HG02763 (cell line): ENCODE measurements around the gene MRC1.

Experiments used
- ATAC-seq: cut with Tn5 transposase; IDR thresholded peaks from one replicate; pipeline ENCODE4 v1.9.1; 2021; ENCODE audit warnings: mild to moderate bottlenecking, moderate library complexity; ENCODE audit not compliant: unreplicated experiment

MRC1 gene

DNA sequence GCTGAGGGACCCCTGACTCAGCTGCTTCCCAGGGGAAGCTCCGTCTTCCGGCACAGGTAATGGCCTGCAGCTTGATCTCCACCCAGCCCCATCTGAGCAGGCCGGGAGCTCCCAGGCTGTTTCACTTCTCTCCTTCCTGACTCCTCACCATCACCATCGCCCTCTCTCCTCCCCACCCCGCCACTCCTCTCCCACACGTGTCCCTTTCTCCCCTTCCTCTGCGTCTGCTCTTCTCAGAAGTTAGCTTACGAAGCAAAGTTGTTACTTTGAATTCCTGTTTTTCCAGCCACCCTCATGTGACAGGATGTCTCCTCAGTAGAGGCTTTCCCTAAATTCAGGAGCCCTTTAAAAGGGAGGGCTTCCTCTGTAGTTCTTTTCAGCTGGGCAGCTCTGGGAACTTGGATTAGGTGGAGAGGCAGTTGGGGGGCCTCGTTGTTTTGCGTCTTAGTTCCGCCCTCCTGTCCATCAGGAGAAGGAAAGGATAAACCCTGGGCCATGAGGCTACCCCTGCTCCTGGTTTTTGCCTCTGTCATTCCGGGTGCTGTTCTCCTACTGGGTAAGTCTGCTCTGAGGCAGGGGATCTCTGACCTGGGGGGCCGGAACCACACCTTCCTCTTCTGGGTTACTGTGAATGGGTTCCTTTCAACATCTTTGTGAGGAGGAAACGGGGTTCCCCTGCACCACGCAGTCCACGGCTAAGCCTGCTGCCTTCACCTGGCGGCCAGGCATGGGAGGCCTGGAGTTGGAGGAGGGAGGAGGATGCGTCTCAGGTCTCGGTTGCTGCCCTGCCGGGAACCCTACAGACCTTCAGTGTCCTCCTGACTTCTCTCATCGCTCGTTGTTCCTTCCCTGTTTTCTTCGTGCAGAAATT lies at the start of gene MRC1:
Gene MRC1 (plus strand): TSS at position 378 of the 871 bp plus-strand sequence. CDS start 118 bp downstream, at position 496.
- no peak for ATAC-seq

DNA sequence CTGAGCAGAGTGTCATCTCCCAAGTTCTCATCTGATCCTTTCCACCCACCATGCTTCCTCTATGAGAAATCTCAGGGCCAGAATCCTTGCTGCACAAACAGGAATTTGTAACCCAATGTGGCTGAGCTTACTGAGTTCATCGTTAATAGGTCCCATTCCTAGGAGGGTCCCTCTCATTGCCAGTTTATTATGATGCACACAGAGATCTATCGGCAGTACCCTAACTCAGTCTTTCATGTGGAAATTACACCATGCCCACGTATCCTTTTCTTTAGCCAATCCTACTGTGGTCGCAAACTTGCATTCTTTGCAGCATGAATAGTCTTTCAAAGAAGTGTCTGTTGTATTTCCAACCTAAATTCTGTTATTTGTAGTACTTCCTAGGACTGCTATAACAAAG lies 45.0 kb upstream of the MRC1 start:
- no peak for ATAC-seq

DNA sequence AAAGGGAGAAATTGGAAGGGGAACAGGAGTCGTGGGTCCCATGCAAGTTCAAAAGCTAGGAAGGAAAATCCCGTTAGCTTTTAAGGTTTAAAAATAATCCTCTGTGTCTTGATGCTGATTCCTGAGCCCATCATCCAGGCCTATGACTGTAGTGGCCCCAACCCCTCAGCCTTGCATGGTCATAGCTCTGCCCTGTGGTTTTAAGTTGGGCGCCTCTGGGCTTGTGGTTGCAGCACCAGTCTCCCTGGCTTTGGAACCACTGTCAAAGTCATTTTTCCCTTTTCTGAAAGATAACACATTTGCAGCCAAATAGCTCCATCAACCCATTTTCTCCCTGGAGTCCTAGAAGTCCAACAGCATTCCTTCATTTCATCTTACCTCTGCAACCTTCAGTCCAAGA lies 43.5 kb upstream of the MRC1 start:
- no peak for ATAC-seq

DNA sequence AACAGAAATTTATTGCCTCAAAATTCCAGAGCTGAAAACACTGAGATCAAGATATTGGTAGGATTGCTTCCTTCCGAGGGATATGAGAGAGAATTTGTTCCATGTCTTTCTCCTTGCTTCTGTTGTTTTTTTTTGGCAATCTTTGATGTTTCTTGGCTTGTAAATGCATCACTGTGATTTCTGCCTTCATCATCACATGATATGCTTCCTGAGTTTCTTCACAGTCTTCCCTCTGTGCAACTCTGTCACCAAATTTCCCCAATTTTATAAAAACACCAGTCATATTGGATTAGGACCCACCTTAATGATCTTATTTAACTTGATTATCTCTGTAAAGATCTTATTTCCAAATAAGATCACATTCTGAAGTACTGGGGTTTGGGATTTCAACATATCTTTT lies 42.4 kb upstream of the MRC1 start:
- no peak for ATAC-seq

DNA sequence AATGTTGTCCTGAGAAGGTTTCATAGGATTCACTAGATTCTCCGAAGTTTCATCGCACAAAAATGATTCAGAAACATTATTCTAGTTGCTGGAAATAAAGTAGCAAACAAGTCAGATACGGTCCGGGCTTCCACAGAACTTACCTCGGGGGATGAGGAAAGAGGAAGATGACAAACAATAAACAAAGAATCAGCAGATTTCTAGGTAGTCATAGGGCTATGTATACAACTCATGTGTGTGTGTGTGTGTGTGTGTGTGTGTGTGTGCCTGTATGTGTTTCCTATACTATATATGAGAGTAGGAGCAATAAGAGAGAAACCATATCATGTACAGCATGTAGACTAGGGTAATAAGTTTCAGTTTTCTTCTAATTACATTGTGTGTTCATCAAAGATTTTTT lies 40.7 kb upstream of the MRC1 start:
- ATAC-seq, result no peak

DNA sequence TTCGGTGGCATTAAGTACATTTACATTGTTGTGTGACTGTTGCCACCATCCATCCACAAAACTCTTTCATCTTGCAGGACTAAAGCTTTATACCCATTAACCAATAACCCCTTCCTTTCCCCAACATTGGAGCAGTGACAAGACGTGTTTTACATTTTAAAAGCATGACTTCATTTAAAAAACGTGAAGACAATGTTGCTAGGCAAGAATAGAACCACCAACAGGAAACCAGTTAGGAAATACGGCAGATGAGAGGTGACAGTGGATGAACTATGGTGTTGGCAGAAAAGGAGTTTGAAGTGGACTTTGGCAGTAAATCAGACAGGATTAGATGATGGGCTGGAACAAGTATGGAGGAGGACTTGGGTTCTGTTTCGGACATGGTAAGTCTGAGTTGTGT lies 40.2 kb upstream of the MRC1 start:
- no peak for ATAC-seq

DNA sequence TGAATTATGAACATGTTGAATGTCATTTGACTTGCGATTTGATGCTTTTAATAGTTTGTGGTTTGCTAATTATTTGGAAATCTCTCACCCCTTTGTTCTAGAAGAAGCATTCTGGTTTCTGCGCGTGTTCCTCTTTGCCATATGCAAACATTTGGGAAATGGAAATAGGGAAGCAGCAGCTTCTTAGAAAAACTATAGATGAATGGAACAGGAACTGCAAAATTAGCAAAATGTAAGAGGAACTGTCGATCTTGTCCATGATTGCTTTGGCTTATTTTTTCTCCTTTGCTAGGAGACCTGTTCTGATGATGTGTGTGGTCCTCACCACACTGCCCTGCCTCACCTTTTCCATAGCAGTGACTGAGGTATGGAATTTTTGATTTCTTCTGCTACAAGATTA lies 38.1 kb upstream of the MRC1 start:
- no peak for ATAC-seq

DNA sequence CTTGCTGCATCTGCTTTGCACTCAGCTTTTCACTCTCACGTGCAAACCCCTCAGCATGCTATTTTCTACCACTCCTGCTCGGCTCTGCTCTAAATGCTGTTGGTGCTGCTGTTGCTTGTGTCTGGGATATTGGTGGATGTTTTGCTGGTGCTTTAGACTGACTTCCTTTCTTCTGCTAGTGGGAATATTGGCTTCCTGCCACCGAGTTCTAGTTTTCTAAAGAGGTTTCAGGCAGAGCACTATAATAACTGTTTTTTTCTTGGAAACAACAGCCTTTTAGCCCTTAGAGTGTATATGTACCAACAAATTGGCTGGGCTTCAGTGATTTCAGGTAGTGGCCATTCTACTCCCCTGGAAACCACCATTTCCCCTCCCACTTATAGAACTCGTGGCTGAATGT lies 29.4 kb upstream of the MRC1 start:
- ATAC-seq, result no peak

DNA sequence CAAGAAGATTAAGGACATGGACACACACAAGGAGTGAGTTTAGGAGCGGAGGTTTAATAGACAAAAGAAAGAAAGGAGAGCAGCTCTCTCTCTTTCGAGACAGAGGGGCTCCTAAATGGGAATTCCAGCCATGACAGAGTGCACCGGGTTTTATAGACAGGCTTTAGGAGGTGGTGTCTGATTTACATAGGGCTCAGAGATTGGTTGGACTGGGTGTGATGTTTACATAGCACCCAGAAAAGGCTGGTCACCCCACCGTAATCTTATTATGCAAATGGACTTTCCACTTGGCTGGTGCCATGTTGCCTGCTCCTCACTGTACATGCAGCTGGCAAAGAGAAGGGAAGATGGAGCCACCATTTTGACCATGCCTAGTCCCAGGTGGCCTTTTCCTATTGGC lies 28.4 kb upstream of the MRC1 start:
- ATAC-seq, result no peak

DNA sequence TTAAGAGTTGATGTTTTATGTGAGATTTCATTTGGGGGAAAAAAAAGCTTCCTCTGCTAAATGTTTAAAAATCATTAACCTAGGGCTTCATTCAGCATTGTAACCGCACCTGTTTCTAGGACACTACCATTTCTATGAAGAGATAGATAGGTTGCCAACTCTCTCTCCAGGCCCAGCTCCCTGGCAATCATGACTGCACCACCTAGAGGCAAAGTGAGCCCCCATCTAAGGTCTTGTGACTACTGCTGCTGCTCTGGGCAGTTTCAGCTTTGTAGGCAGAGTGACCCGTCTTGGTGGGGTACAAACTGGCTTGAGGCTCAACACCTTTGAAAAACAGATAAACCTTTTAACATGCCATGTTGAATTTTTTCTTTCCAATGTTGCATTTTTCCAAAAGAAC lies 27.3 kb upstream of the MRC1 start:
- no peak for ATAC-seq

DNA sequence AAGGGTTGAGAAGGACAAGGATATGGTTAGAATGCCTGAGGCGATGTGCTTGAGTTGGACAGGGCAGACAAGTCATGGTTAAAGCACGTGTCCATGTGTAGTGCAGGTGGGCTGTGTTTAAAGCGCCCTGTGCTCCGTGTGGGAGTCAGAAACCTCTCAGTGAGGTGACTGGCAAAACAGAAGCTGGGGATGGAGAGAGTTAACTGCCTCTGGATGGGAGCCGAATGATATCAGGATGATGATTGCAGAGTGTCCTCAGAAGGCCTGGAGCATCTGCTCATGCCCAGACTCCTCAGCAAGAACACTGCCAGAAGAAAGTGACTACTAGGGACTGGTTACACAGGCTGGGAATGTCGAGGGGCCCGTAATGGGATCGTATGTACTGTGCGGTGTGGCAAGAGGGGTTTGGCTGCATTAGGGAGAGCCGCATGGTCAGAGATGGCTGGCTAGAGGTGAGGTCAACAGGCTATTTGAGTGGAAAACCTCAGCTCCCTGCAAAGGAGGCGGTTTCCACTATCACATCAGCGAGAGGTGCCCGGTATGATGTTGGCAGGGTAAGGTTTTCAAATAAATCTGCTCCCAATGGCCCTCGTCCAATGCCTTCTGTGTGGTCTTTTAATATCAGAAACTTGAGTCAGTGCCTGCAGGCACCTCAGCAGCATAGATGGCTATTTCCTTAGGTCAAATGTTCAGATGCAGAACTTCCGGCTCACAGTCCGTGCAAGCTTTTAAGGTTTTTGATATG lies 26.1 kb upstream of the MRC1 start:
- ATAC-seq, result no peak

DNA sequence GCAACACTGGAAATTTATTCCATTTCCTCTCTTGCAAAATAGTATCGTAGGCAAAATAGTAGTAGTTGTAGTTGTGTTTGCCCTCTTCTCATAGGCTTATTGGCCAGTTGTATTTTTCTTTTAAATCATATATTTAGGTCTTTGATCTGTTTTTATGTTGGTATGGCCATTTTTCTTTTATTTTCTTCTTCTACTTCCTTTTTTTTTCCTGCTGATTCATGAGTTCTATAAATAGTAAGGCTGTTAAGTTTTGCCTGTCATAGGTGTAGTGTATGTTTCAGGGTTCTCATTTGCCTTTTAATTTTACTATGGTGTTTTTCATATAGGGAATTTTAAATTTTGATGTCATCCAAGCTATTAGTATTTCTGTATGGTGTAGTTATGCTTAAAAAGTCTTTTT lies 25.4 kb upstream of the MRC1 start:
- no peak for ATAC-seq

DNA sequence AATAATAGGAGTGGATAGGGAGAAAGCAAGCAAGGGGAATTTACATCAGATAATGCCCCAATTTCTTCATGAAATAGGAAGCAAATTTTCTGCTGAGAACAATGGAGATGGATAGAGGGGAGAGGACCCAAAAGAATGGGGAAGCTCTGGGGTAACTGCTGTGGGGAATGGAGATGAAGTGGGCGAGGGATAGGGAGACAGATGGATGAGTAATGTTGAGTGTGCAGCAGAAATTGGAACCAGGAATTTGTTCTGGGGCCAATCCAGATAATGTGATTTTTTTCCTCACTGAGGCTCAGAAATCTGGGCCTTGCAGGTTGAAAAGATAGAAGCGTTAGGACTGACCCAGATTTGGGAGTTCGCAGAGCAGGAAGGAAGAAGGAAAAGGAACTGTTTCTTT lies 24.5 kb upstream of the MRC1 start:
- ATAC-seq, result no peak

DNA sequence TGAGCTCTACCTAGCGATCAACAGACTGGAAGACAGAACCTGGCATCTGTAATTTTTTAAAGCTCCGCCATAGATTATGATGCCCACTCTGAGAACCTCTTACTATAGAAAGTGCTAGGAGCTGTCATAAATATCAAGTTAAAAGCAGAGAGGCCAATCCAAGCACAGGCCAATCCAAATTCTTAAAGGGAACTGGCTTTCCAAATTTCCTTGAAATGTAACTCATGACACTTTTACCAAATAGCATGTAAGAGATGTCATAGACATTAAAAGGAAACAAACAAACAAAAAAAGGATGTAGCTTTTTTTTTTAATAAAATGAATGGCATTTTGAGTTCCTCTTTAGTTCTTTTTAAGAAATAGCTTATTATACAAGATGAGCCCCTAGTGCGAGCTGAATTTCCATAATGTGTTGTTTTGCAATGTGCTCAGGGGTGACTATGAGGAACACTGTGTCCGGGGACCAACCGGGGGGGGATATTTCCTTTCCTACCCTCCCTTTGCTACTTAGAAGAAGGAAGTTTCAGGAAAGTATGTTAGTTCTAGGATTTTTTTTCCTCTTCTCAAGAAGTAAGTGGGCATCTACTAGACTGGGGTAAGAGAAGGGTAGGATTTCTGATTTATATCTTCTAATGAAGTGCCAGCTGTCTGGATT lies 23.7 kb upstream of the MRC1 start:
- no peak for ATAC-seq

DNA sequence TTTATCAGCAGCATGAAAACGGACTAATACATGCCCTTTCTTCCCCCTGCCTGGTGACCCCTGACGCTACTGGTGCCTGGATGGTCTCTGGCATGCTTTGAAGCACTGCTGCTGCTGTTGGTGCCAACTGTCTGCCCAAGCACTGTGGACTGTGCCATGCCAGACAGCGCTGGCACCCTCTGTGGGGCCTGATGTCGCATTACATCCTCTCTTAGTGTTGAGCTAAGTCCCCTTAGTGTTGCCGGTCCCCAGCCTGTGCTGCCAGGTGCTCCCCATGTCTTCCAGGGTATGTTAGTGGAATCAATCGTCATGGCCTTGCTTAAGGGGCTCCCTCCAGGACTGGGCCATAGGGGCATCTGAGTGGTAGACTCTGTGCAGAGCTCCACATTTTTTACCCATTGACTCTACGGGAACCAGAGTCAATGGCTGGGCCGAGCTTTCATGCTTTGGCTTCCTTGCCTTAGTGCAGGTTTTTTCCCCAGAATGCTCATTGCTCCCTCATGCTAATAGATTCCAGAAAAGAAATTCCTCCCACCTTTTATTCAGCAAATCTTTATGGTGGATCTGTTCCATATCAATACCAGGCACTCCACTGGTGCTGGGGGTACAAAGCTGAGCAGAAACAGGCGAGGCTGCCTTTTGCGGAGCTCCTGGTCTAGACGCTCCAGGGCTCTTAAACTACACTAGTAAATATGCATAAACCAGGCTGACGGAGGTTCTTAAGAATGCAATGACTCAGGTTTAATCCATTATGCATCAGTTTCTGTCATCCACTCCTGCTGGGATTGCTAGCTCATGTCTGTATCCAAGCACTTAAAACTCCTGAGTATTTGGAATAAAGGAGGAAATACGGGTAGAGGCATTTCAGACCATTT lies 21.8 kb upstream of the MRC1 start:
- no peak for ATAC-seq

DNA sequence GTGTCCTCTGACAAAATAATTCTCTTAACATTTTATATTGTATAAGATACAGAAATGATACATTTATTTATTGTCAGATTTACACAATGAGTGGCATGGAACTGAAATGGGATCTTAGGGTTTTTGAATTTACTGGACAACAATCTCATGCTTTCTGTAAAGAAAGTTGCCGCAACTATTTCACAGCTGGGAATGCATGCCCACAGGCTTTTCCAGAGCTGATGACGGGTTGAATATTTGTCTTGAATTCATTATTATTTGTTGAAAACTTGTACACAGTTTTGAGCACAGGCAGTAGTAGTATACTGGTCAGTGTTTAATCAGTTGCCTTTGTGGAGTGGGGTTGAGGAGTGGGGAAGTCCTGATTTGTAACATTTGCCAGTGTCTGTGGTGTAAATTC lies 20.5 kb upstream of the MRC1 start:
- ATAC-seq, result no peak

DNA sequence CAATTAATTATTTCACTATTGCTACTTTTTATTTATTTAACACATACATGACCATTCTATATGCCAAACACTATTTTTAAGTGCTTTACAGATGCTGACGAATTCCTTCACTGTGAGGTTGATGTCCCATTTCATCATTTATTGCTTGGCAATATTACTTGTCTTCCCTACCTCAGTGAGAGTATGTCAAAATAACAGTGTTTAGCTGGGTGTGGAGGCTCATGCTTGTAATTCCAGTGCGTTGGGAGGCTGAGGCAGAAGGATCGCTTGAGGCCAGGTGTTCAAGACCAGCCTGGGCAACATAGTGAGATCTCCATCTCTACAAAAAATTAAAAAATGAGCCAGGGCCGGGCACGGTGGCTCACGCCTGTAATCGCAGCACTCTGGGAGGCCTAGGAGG lies 19.8 kb upstream of the MRC1 start:
- no peak for ATAC-seq

DNA sequence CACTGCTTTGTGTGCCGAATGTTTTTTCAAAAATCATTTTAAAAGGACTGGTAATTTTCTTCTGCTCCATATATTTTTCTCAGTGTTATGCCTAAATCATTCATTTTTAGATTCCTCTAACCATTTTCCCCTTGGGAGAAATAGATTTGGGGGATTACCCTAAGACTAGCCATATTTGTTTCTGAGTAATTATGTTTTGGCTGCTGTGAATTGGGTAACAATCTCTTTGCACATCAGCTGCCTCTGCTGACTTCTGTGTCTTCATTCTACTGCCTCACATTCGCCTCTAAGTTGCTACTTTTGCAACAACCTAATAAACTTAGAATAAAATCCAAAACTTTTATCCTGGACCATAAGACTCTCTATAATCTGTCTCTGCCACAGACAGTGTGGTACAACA lies 18.5 kb upstream of the MRC1 start:
- ATAC-seq, result no peak

DNA sequence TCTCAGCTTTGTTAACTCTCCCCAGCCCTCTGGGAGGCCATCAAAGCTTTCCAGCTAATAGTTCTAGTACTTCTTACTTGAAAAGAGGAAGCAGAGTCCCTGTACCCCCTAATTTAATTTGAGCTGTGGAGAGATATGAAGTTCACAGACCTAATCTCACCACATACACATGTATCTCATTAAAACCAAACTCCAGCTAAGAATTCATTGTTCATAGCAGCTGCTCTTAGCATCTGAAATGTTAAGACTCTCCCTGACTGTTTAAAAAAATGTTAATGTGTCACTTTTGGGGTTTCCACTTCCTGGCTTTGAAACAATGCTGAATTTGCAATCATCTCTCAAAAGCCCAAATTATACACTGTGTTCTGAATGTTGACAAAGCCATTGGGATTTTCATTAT lies 16.2 kb upstream of the MRC1 start:
- ATAC-seq, result no peak

DNA sequence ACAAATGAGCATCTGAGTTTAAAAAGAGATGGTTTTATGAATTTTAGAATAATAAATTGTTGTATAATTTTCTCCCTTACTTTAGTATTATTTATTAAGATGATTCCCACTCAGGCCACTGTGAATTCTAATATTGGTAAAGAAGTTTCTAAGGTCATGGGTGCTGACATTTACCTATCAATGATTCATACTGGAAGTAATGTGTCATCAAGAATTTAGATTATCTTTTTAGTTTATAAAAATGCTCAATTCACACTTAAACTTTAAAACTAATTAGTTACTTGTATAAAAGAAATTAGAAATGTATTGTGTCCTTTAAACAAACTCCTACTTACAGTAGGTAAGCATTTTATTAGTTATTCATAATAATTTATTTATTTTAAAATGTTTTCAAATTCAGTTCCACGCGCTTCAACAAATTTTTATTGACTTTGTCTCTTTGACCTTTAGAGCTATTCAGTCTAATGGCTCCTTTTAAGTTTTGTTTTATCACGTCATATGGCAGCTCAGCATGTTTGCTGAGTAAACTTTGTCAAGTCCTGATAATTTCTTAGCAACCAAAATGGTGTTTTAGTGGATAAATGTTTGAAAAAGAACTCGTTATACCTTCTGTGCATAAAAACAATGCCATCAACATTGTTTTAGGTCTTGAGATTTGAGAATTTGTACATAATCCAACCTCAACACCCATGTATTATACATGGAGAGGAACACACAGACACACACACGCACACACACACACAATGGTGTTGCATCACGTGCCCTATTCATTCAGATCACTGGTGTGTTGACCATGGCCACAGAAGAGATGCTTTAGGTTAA lies 15.1 kb upstream of the MRC1 start:
- ATAC-seq, result no peak
